Osteoblast (primary cell): Measurements from ENCODE around the gene NANOS3. TPM values are rescaled to one million over a fixed set of nuclear protein-coding genes. Genes with fewer than 3 reads are reported as not detected.
A peak's percentile ranks its signal among the peaks of the same experiment; 100 is the strongest.

Experiments
- DNase-seq: peaks from one replicate; pipeline ENCODE4 v3.0.0; 2011; ENCODE audit warnings: low spot score, mixed read lengths; ENCODE audit not compliant: insufficient read length; ENCODE audit errors: missing footprints
- H2AFZ ChIP-seq: 2 replicates; pipeline ENCODE4 v1.6.0; 2011; ENCODE audit warnings: mild to moderate bottlenecking, low read length
- H3K27ac ChIP-seq: 2 replicates; pipeline ENCODE4 v1.5.1; 2011; ENCODE audit warnings: mild to moderate bottlenecking, low read depth, low read length, moderate library complexity
- H3K27me3 ChIP-seq: 2 replicates; pipeline ENCODE4 v1.6.0; 2012; ENCODE audit warnings: mild to moderate bottlenecking, control low read depth, inconsistent platforms, low read length, moderate library complexity; ENCODE audit not compliant: insufficient read depth
- H3K36me3 ChIP-seq: 2 replicates; pipeline ENCODE4 v1.5.1; 2011; ENCODE audit warnings: mild to moderate bottlenecking, low read length, control low read depth, moderate library complexity; ENCODE audit not compliant: insufficient read depth
- H3K4me1 ChIP-seq: 2 replicates; pipeline ENCODE4 v1.5.1; 2011; ENCODE audit warnings: mild to moderate bottlenecking, low read length, control low read depth, moderate library complexity; ENCODE audit not compliant: insufficient read depth
- H3K4me2 ChIP-seq: 2 replicates; pipeline ENCODE4 v1.6.0; 2011; ENCODE audit warnings: mild to moderate bottlenecking, low read length; ENCODE audit not compliant: insufficient read depth
- H3K4me3 ChIP-seq: fragments of 200-600 bp; sonication (generic); 3 replicates; pipeline ENCODE4 v1.5.1; 2012; ENCODE audit warnings: mild to moderate bottlenecking, low read length, inconsistent platforms; ENCODE audit not compliant: insufficient read depth
- H3K79me2 ChIP-seq: 2 replicates; pipeline ENCODE4 v1.6.0; 2012; ENCODE audit warnings: mild to moderate bottlenecking, low read length, control low read depth, inconsistent platforms; ENCODE audit not compliant: insufficient read depth
- H3K9me3 ChIP-seq: 2 replicates; pipeline ENCODE4 v1.5.1; 2011; ENCODE audit warnings: low read depth, low read length, control low read depth
- H4K20me1 ChIP-seq: 2 replicates; pipeline ENCODE4 v1.6.0; 2012; ENCODE audit warnings: mild to moderate bottlenecking, low read length, control low read depth; ENCODE audit not compliant: insufficient read depth
- CTCF ChIP-seq: IDR thresholded peaks from 2 replicates; pipeline ENCODE4 v1.5.1; 2011; ENCODE audit warnings: mild to moderate bottlenecking, low read depth, low read length, moderate library complexity; ENCODE audit errors: extremely low read depth
- total RNA-seq: library from RNA; depleted of rRNA; stranded (reverse); fragments of >200 nt; gene quantifications from 2 replicates; pipeline ENCODE4 v1.2.3, GENCODE V29; 2012

The NANOS3 gene
- total RNA-seq, 1 donor: not detected

GRCh38 chr19:13905634-13906520, 28.9 kb downstream of the NANOS3 start, which contains the start of the genes BRME1 and CC2D1A:
TSS of gene BRME1 (minus strand) at chr19:13906117. CDS start at chr19:13904892, 1,225 bp downstream.
TSS of gene CC2D1A (plus strand) at chr19:13906201. CDS start at chr19:13906442, 241 bp downstream.
- peak within 1 kb of the TSS; percentile 98 for H2AFZ ChIP-seq
- no peak for TF ChIP-seq CTCF
- no peaks in the 10 kb centered on the region for H4K20me1 ChIP-seq
- H3K9me3 ChIP-seq: no peaks in the 10 kb centered on the region
- no peaks in the 10 kb centered on the region for H3K27me3 ChIP-seq
- H3K4me2 ChIP-seq: peak within 1 kb of the TSS; percentile 88
- no peaks in the 10 kb centered on the region for H3K79me2 ChIP-seq
- peak within 1 kb of the TSS; percentile 92 for H3K4me3 ChIP-seq
- no peak within 1 kb of the TSS for H3K27ac ChIP-seq
- peak; percentile 100 for DNase-seq
- no peaks in the 10 kb centered on the region for H3K36me3 ChIP-seq
- H3K4me1 ChIP-seq: peaks cover 4% of the 10 kb centered on the region

- Histone ChIP-seq H3K4me1 (peaks cover 4% of the 10 kb centered on the region), H3K4me3 (peak overlapping the region; percentile 92), H3K9me3 (no peaks in the 10 kb centered on the region), H2AFZ (peak overlapping the region; percentile 90), H3K4me2 (peak overlapping the region; percentile 88), H4K20me1 (no peaks in the 10 kb centered on the region), H3K36me3 (no peaks in the 10 kb centered on the region), H3K27me3 (no peaks in the 10 kb centered on the region), H3K79me2 (no peaks in the 10 kb centered on the region), H3K27ac (no peak overlapping the region)
- no peak for TF ChIP-seq CTCF
- peak; percentile 73 for DNase-seq
These were observed 29.6 kb downstream of the NANOS3 start for GRCh38 chr19:13906521-13906904.

GRCh38 chr19:13906910-13907309, 30.0 kb downstream of the NANOS3 start:
- H3K4me2 ChIP-seq: peak overlapping the region; percentile 88
- H3K36me3 ChIP-seq: no peaks in the 10 kb centered on the region
- H3K4me1 ChIP-seq: peaks cover 4% of the 10 kb centered on the region
- no peaks in the 10 kb centered on the region for H4K20me1 ChIP-seq
- TF ChIP-seq CTCF: no peak
- DNase-seq: no peak
- H2AFZ ChIP-seq: peak overlapping the region; percentile 90
- no peak overlapping the region for H3K27ac ChIP-seq
- no peaks in the 10 kb centered on the region for H3K79me2 ChIP-seq
- H3K27me3 ChIP-seq: no peaks in the 10 kb centered on the region
- H3K4me3 ChIP-seq: peak overlapping the region; percentile 92
- no peaks in the 10 kb centered on the region for H3K9me3 ChIP-seq

GRCh38 chr19:13908674-13909073, 31.7 kb downstream of the NANOS3 start:
- no peaks in the 10 kb centered on the region for H3K79me2 ChIP-seq
- H4K20me1 ChIP-seq: no peaks in the 10 kb centered on the region
- H3K4me2 ChIP-seq: no peak overlapping the region
- no peak overlapping the region for H2AFZ ChIP-seq
- no peak overlapping the region for H3K4me3 ChIP-seq
- DNase-seq: no peak
- peaks cover 4% of the 10 kb centered on the region for H3K4me1 ChIP-seq
- no peaks in the 10 kb centered on the region for H3K9me3 ChIP-seq
- H3K27ac ChIP-seq: no peak overlapping the region
- H3K36me3 ChIP-seq: peaks cover 4% of the 10 kb centered on the region
- no peak for TF ChIP-seq CTCF
- H3K27me3 ChIP-seq: no peaks in the 10 kb centered on the region
